Measurements from ENCODE around the gene PTCD1. TPM values are rescaled to one million over a fixed set of nuclear protein-coding genes. Genes with fewer than 3 reads are reported as not detected.
A peak's percentile ranks its signal among the peaks of the same experiment; 100 is the strongest.

The PTCD1 gene
- total RNA-seq, 3 donors from 2014 or later, result 4.5 to 8.3 (median 4.9) TPM

- no peaks in the 10 kb centered on the region for H3K9me3 ChIP-seq
- intact Hi-C loops (cut with DNase I; ENCODE audit: low total_unique reads), result no loop called here
- H3K36me3 ChIP-seq, result no peaks in the 10 kb centered on the region
- no peak overlapping the region for H3K4me3 ChIP-seq
- peaks cover 0 to 6% of the 10 kb centered on the region in 2 donors for H3K4me1 ChIP-seq
- DNase-seq (ENCODE audit: low spot score in 2 of 2), result no peak
- no peaks in the 10 kb centered on the region for H3K27me3 ChIP-seq
- no peak for TF ChIP-seq POLR2A (IDR thresholded peaks at IDR 0.05)
- no peak for TF ChIP-seq CTCF (IDR thresholded peaks at IDR 0.05)
- TF ChIP-seq POLR2AphosphoS5 (IDR thresholded peaks at IDR 0.05), result no peak
- H3K27ac ChIP-seq, result peak overlapping the region in 1 of 2 donors; percentile 8
Measured at GRCh38 chr7:99461221-99461620, 22.6 kb upstream of the PTCD1 start.

GRCh38 chr7:99460651-99461050, 22.1 kb upstream of the PTCD1 start:
- Histone ChIP-seq H3K36me3 (no peaks in the 10 kb centered on the region), H3K9me3 (no peaks in the 10 kb centered on the region), H3K27me3 (no peaks in the 10 kb centered on the region), H3K4me1 (peaks cover 0 to 6% of the 10 kb centered on the region in 2 donors), H3K4me3 (no peak overlapping the region), H3K27ac (peak overlapping the region; percentile 8 to 34)
- no peak for TF ChIP-seq POLR2A (IDR thresholded peaks at IDR 0.05)
- TF ChIP-seq POLR2AphosphoS5 (IDR thresholded peaks at IDR 0.05), result no peak
- TF ChIP-seq CTCF (IDR thresholded peaks at IDR 0.05), result no peak
- intact Hi-C loops (cut with DNase I; ENCODE audit: low total_unique reads), result no loop called here
- no peak for DNase-seq (ENCODE audit: low spot score in 2 of 2)

GRCh38 chr7:99459087-99459486, 20.5 kb upstream of the PTCD1 start:
- no peak for DNase-seq (ENCODE audit: low spot score in 2 of 2)
- Histone ChIP-seq H3K9me3 (no peaks in the 10 kb centered on the region), H3K36me3 (no peaks in the 10 kb centered on the region), H3K4me1 (no peaks in the 10 kb centered on the region), H3K27ac (no peak overlapping the region), H3K27me3 (no peaks in the 10 kb centered on the region), H3K4me3 (no peak overlapping the region)
- intact Hi-C loops (cut with DNase I; ENCODE audit: low total_unique reads), result no loop called here
- TF ChIP-seq CTCF (IDR thresholded peaks at IDR 0.05), result no peak
- TF ChIP-seq POLR2AphosphoS5 (IDR thresholded peaks at IDR 0.05), result no peak
- TF ChIP-seq POLR2A (IDR thresholded peaks at IDR 0.05), result no peak

GRCh38 chr7:99457650-99458493, 19.3 kb upstream of the PTCD1 start:
- Histone ChIP-seq H3K27me3 (no peaks in the 10 kb centered on the region), H3K27ac (no peak overlapping the region), H3K9me3 (no peaks in the 10 kb centered on the region), H3K4me3 (no peak overlapping the region), H3K36me3 (no peaks in the 10 kb centered on the region), H3K4me1 (no peaks in the 10 kb centered on the region)
- no peak for DNase-seq (ENCODE audit: low spot score in 2 of 2)
- TF ChIP-seq POLR2AphosphoS5 (IDR thresholded peaks at IDR 0.05), result no peak
- no peak for TF ChIP-seq POLR2A (IDR thresholded peaks at IDR 0.05)
- TF ChIP-seq CTCF (IDR thresholded peaks at IDR 0.05), result no peak
- intact Hi-C loops (cut with DNase I; ENCODE audit: low total_unique reads), result no loop called here

GRCh38 chr7:99457050-99457649, 18.6 kb upstream of the PTCD1 start:
- intact Hi-C loops (cut with DNase I; ENCODE audit: low total_unique reads), result no loop called here
- Histone ChIP-seq H3K4me3 (no peak overlapping the region), H3K36me3 (no peaks in the 10 kb centered on the region), H3K27me3 (no peaks in the 10 kb centered on the region), H3K27ac (no peak overlapping the region), H3K4me1 (no peaks in the 10 kb centered on the region), H3K9me3 (no peaks in the 10 kb centered on the region)
- DNase-seq (ENCODE audit: low spot score in 2 of 2), result no peak
- TF ChIP-seq POLR2A (IDR thresholded peaks at IDR 0.05) (no peak), CTCF (IDR thresholded peaks at IDR 0.05) (no peak), POLR2AphosphoS5 (IDR thresholded peaks at IDR 0.05) (no peak)

All from breast epithelium (tissue), 4 donors.